Colon (tissue), 2 donors: Measurements from ENCODE around the gene TMEM178A.
"Not testable (repeated sequence)": the region's sequence is repeated elsewhere in the genome, so short reads cannot be mapped to it uniquely, and the experiment has no call there.

Source experiments
- FAIRE-seq: peaks from 2 replicates; lab custom pipeline; 2012; peaks lifted over from hg19 to GRCh38; lab: Jason Lieb, UNC
- donor health status: control.
- donor health status: control.

TMEM178A gene

GRCh38 chr2:39665811-39666490 lies at the start of gene TMEM178A:
TMEM178A (plus strand) TSS chr2:39665917; CDS start chr2:39665975, 58 bp downstream.
- FAIRE-seq, result no peak

- FAIRE-seq, result no peak
Measured at GRCh38 chr2:39618236-39618635, 47.5 kb upstream of the TMEM178A start.

GRCh38 chr2:39618736-39619135 lies 47.0 kb upstream of the TMEM178A start:
- FAIRE-seq, result no peak

- FAIRE-seq, result no peak
Measured at GRCh38 chr2:39620067-39620466, 45.6 kb upstream of the TMEM178A start.

- FAIRE-seq, result no peak
Measured at GRCh38 chr2:39621596-39621995, 44.1 kb upstream of the TMEM178A start.

GRCh38 chr2:39622860-39623259 lies 42.9 kb upstream of the TMEM178A start:
- no peak for FAIRE-seq

- no peak for FAIRE-seq
Measured at GRCh38 chr2:39623917-39624316, 41.8 kb upstream of the TMEM178A start.

- no peak for FAIRE-seq
Measured at GRCh38 chr2:39625193-39625926, 40.4 kb upstream of the TMEM178A start.

GRCh38 chr2:39625927-39626270 lies 39.8 kb upstream of the TMEM178A start:
- FAIRE-seq, result no peak

- not testable (repeated sequence) for FAIRE-seq
Measured at GRCh38 chr2:39628346-39628745, 37.4 kb upstream of the TMEM178A start.

GRCh38 chr2:39629646-39630045 lies 36.1 kb upstream of the TMEM178A start:
- FAIRE-seq, result no peak

- FAIRE-seq, result no peak
Measured at GRCh38 chr2:39631256-39631655, 34.5 kb upstream of the TMEM178A start.

- FAIRE-seq, result no peak
Measured at GRCh38 chr2:39631718-39632117, 34.0 kb upstream of the TMEM178A start.

- FAIRE-seq, result no peak
Measured at GRCh38 chr2:39632876-39633275, 32.8 kb upstream of the TMEM178A start.

GRCh38 chr2:39636306-39636705 lies 29.4 kb upstream of the TMEM178A start:
- no peak for FAIRE-seq

GRCh38 chr2:39638581-39638980 lies 27.1 kb upstream of the TMEM178A start:
- no peak for FAIRE-seq

- FAIRE-seq, result no peak
Measured at GRCh38 chr2:39640107-39640506, 25.6 kb upstream of the TMEM178A start.

GRCh38 chr2:39640681-39641080 lies 25.0 kb upstream of the TMEM178A start:
- FAIRE-seq, result no peak

GRCh38 chr2:39641635-39642034 lies 24.1 kb upstream of the TMEM178A start:
- no peak for FAIRE-seq

- FAIRE-seq, result no peak
Measured at GRCh38 chr2:39642051-39642718, 23.5 kb upstream of the TMEM178A start.

GRCh38 chr2:39645826-39646225 lies 19.9 kb upstream of the TMEM178A start:
- no peak for FAIRE-seq

- FAIRE-seq, result no peak
Measured at GRCh38 chr2:39646267-39646666, 19.4 kb upstream of the TMEM178A start.

GRCh38 chr2:39647104-39647765 lies 18.5 kb upstream of the TMEM178A start:
- FAIRE-seq, result no peak
